Measurements from ENCODE around the gene TREML2. TPM values are rescaled to one million over a fixed set of nuclear protein-coding genes. Genes with fewer than 3 reads are reported as not detected.
"Not testable (repeated sequence)": the region's sequence is repeated elsewhere in the genome, so short reads cannot be mapped to it uniquely, and the experiment has no call there.

The TREML2 gene
- total RNA-seq (2014; rRNA removed; shearing (Covaris generic)): 0.10 TPM in 1 of 2 replicates, not detected in the other

GRCh38 chr6:41200901-41201763 is at the start of gene TREML2:
Gene TREML2, minus strand, starts transcription at chr6:41201149. Its CDS starts 141 bp downstream, at chr6:41201008.
- no peak for DNase-seq (ENCODE audit: low spot score)

- no peak for DNase-seq (ENCODE audit: low spot score)
Observed at GRCh38 chr6:41247882-41248705, 47.1 kb upstream of the TREML2 start.

- no peak for DNase-seq (ENCODE audit: low spot score)
Observed at GRCh38 chr6:41247288-41247865, 46.4 kb upstream of the TREML2 start.

- not testable (repeated sequence) for DNase-seq (ENCODE audit: low spot score)
Observed at GRCh38 chr6:41246529-41246928, 45.6 kb upstream of the TREML2 start.

- no peak for DNase-seq (ENCODE audit: low spot score)
Observed at GRCh38 chr6:41239467-41240159, 38.7 kb upstream of the TREML2 start.

- peak; percentile 2 for DNase-seq (ENCODE audit: low spot score)
Observed at GRCh38 chr6:41237128-41237527, 36.2 kb upstream of the TREML2 start.

- peak; percentile 2 for DNase-seq (ENCODE audit: low spot score)
Observed at GRCh38 chr6:41236276-41236675, 35.3 kb upstream of the TREML2 start.

GRCh38 chr6:41232667-41233066 is 31.7 kb upstream of the TREML2 start:
- no peak for DNase-seq (ENCODE audit: low spot score)

GRCh38 chr6:41231246-41231645 is 30.3 kb upstream of the TREML2 start:
- DNase-seq (ENCODE audit: low spot score): no peak

- peak; percentile 2 for DNase-seq (ENCODE audit: low spot score)
Observed at GRCh38 chr6:41229721-41230120, 28.8 kb upstream of the TREML2 start.

GRCh38 chr6:41228616-41229015 is 27.7 kb upstream of the TREML2 start:
- DNase-seq (ENCODE audit: low spot score): peak; percentile 39

- no peak for DNase-seq (ENCODE audit: low spot score)
Observed at GRCh38 chr6:41228096-41228495, 27.1 kb upstream of the TREML2 start, which contains the start of gene TREML4. Gene TREML4, plus strand, starts transcription at chr6:41228349. Its CDS starts 79 bp downstream, at chr6:41228428.

GRCh38 chr6:41226752-41227151 is 25.8 kb upstream of the TREML2 start:
- peak; percentile 2 for DNase-seq (ENCODE audit: low spot score)

- no peak for DNase-seq (ENCODE audit: low spot score)
Observed at GRCh38 chr6:41224800-41225199, 23.9 kb upstream of the TREML2 start.

GRCh38 chr6:41222513-41222912 is 21.6 kb upstream of the TREML2 start:
- no peak for DNase-seq (ENCODE audit: low spot score)

- DNase-seq (ENCODE audit: low spot score): no peak
Observed at GRCh38 chr6:41222045-41222444, 21.1 kb upstream of the TREML2 start.

GRCh38 chr6:41216616-41217015 is 15.7 kb upstream of the TREML2 start:
- no peak for DNase-seq (ENCODE audit: low spot score)

- no peak for DNase-seq (ENCODE audit: low spot score)
Observed at GRCh38 chr6:41215777-41216176, 14.8 kb upstream of the TREML2 start.

GRCh38 chr6:41214559-41215238 is 13.8 kb upstream of the TREML2 start:
- no peak for DNase-seq (ENCODE audit: low spot score)

GRCh38 chr6:41209547-41210320 is 8.8 kb upstream of the TREML2 start:
- no peak for DNase-seq (ENCODE audit: low spot score)

Measured in H4 (cell line).